Measurements from ENCODE around the gene SIM1.

GRCh38 chr6:100350139-100350538, 114.6 kb downstream of the SIM1 start:
- TF ChIP-seq TAF1 (IDR thresholded peaks at IDR 0.05; ENCODE audit: low read depth) = no peak
- TF ChIP-seq, protein P1, sequence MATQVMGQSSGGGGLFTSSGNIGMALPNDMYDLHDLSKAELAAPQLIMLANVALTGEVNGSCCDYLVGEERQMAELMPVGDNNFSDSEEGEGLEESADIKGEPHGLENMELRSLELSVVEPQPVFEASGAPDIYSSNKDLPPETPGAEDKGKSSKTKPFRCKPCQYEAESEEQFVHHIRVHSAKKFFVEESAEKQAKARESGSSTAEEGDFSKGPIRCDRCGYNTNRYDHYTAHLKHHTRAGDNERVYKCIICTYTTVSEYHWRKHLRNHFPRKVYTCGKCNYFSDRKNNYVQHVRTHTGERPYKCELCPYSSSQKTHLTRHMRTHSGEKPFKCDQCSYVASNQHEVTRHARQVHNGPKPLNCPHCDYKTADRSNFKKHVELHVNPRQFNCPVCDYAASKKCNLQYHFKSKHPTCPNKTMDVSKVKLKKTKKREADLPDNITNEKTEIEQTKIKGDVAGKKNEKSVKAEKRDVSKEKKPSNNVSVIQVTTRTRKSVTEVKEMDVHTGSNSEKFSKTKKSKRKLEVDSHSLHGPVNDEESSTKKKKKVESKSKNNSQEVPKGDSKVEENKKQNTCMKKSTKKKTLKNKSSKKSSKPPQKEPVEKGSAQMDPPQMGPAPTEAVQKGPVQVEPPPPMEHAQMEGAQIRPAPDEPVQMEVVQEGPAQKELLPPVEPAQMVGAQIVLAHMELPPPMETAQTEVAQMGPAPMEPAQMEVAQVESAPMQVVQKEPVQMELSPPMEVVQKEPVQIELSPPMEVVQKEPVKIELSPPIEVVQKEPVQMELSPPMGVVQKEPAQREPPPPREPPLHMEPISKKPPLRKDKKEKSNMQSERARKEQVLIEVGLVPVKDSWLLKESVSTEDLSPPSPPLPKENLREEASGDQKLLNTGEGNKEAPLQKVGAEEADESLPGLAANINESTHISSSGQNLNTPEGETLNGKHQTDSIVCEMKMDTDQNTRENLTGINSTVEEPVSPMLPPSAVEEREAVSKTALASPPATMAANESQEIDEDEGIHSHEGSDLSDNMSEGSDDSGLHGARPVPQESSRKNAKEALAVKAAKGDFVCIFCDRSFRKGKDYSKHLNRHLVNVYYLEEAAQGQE (IDR thresholded peaks at IDR 0.05; ENCODE audit: low read depth) = no peak
